B cell (primary cell): ENCODE results near the gene CHAF1A. TPM values are rescaled to one million over a fixed set of nuclear protein-coding genes. Genes with fewer than 3 reads are reported as not detected.

ENCODE experiments used
- ATAC-seq: fragments of 200-7000 bp; cut with Tn5 transposase; one replicate; pipeline ENCODE4 v1.10.0; 2021; ENCODE audit warnings: low read depth, mild to moderate bottlenecking, moderate number of reproducible peaks, moderate library complexity
- CTCF ChIA-PET: fragments of 350-600 bp; sonication (Branson Sonifier 250); formaldehyde crosslinking; loops from one replicate; lab custom pipeline; 2021; ENCODE audit warnings: antibody characterized with exemption, inconsistent platforms; lab: Charles Lee
- POLR2A ChIA-PET: fragments of 350-600 bp; sonication (Branson Sonifier 250); formaldehyde crosslinking; loops from one replicate; lab custom pipeline; 2021; ENCODE audit warnings: antibody characterized with exemption; lab: Charles Lee
- DNase-seq: peaks from one replicate; pipeline ENCODE4 v3.0.0; 2013
- H2AFZ ChIP-seq: 2 replicates; pipeline ENCODE4 v1.6.1; 2012; ENCODE audit warnings: mild to moderate bottlenecking, low read depth, low read length; ENCODE audit not compliant: insufficient read depth, poor library complexity, severe bottlenecking
- H3K27ac ChIP-seq, 2 donors: 1 replicate in 1 of 2; 2 replicates in 1 of 2; pipeline ENCODE4 v1.5.1; 2012 to 2013; ENCODE audit warnings: low read length in 2 of 2, mild to moderate bottlenecking in 2 of 2, moderate library complexity in 1 of 2
- H3K27me3 ChIP-seq, 4 experiments: fragments of 200-600 bp in 1 of 4; sonication (generic) in 1 of 4; replicated peaks in 1 of 4; 1 replicate in 2 of 4; 2 replicates in 2 of 4; pipeline versions ENCODE4 v1.6.1 to v1.7.0; 2013 to 2016; ENCODE audit warnings: low read length in 3 of 4, mild to moderate bottlenecking in 2 of 4, mixed read lengths in 1 of 4, moderate library complexity in 1 of 4; ENCODE audit not compliant: insufficient read depth in 4 of 4, control insufficient read depth in 3 of 4; ENCODE audit errors: control extremely low read depth in 1 of 4
- H3K36me3 ChIP-seq, 2 experiments: replicated peaks in 1 of 2; 1 replicate in 1 of 2; 2 replicates in 1 of 2; pipeline versions ENCODE4 v1.6.1 to v1.7.1; 2013; ENCODE audit warnings: low read length in 1 of 2; ENCODE audit not compliant: insufficient read depth in 2 of 2, control insufficient read depth in 1 of 2; ENCODE audit errors: control extremely low read depth in 1 of 2, extremely low read depth in 1 of 2
- H3K4me1 ChIP-seq, 2 donors: fragments of 200-600 bp in 1 of 2; sonication (generic) in 1 of 2; 1 replicate in 1 of 2; 2 replicates in 1 of 2; pipeline versions ENCODE4 v1.5.1 to v1.6.1; 2013 to 2017; ENCODE audit warnings: low read length in 2 of 2; ENCODE audit not compliant: control insufficient read depth in 2 of 2, insufficient read depth in 2 of 2
- H3K4me2 ChIP-seq: replicated peaks from 2 replicates; pipeline ENCODE3; 2012; ENCODE audit warnings: mild to moderate bottlenecking, low read depth, low read length; ENCODE audit not compliant: poor library complexity, severe bottlenecking
- H3K4me3 ChIP-seq, 5 experiments: fragments of 200-600 bp in 1 of 5; sonication (generic) in 1 of 5; 1 replicate in 3 of 5; 2 replicates in 2 of 5; pipeline versions ENCODE4 v1.5.1 to v1.7.0; 2011 to 2016; ENCODE audit warnings: low read length in 4 of 5, mild to moderate bottlenecking in 4 of 5, low read depth in 2 of 5, control low read depth in 1 of 5, moderate library complexity in 1 of 5; ENCODE audit not compliant: insufficient read depth in 1 of 5; ENCODE audit errors: control extremely low read depth in 1 of 5, extremely low read depth in 1 of 5
- H3K79me2 ChIP-seq: fragments of 200-600 bp; sonication (generic); one replicate; pipeline ENCODE4 v1.6.0; 2016; ENCODE audit warnings: low read length; ENCODE audit not compliant: control insufficient read depth, insufficient read depth
- H3K9ac ChIP-seq: fragments of 200-600 bp; sonication (generic); 2 replicates; pipeline ENCODE4 v1.6.1; 2017; ENCODE audit warnings: mild to moderate bottlenecking, low read length, moderate library complexity
- H3K9me3 ChIP-seq, 3 donors: one replicate each; pipeline versions ENCODE4 v1.6.1 to v1.7.1; 2013; ENCODE audit warnings: low read length in 2 of 3; ENCODE audit not compliant: control insufficient read depth in 2 of 3, insufficient read depth in 1 of 3; ENCODE audit errors: control extremely low read depth in 1 of 3
- H4K20me1 ChIP-seq: 2 replicates; pipeline ENCODE4 v1.6.0; 2012; ENCODE audit warnings: mild to moderate bottlenecking, low read length; ENCODE audit not compliant: insufficient read depth, control insufficient read depth, poor library complexity, severe bottlenecking
- H3K27ac Mint-ChIP-seq: one replicate; pipeline ENCODE4 v1.8.0; 2021; ENCODE audit warnings: mixed read lengths
- H3K27me3 Mint-ChIP-seq: one replicate; pipeline ENCODE4 v1.8.0; 2021; ENCODE audit warnings: mixed read lengths
- H3K4me1 Mint-ChIP-seq: one replicate; pipeline ENCODE4 v1.8.0; 2021; ENCODE audit warnings: mixed read lengths
- H3K4me3 Mint-ChIP-seq: one replicate; pipeline ENCODE4 v1.8.0; 2021; ENCODE audit warnings: mixed read lengths
- H3K9me3 Mint-ChIP-seq: one replicate; pipeline ENCODE4 v1.8.0; 2022; ENCODE audit warnings: mixed read lengths; ENCODE audit not compliant: insufficient read depth
- EZH2 ChIP-seq: IDR thresholded peaks from 2 replicates; pipeline ENCODE4 v1.6.1; 2012; ENCODE audit warnings: borderline replicate concordance, low read depth, mild to moderate bottlenecking, moderate library complexity, low read length; ENCODE audit not compliant: insufficient read depth, poor library complexity, severe bottlenecking
- WGBS: methylation state at CpG from one replicate; pipeline ENCODE4 v1.1.5; 2013; ENCODE audit warnings: missing lambda C conversion rate; ENCODE audit not compliant: insufficient coverage; 5-methylcytosine and 5-hydroxymethylcytosine counted together
- intact Hi-C: fragments of 100-400 bp; cut with micrococcal nuclease; formaldehyde crosslinking; loops from one replicate; pipeline ENCODE4 v1.10.0; 2022
- polyA plus RNA-seq: library from polyadenylated mRNA; depleted of rRNA; stranded (reverse); fragments of >200 nt; gene quantifications from 2 replicates; pipeline ENCODE4 v1.2.3, GENCODE V29; 2012
- total RNA-seq, 2 donors: library from RNA; stranded (reverse); fragments of 120-200 nt in 1 of 2; gene quantifications; 1 replicate in 1 of 2; 2 replicates in 1 of 2; pipeline versions ENCODE4 v1.2.3 to v1.2.4, GENCODE V29; 2013 to 2022
- TF ChIP-seq, protein P1 (sequence below): fragments of 200-600 bp; IDR thresholded peaks from one replicate; pipeline ENCODE4 v1.8.0; 2022; ENCODE audit warnings: antibody characterized with exemption, mild to moderate bottlenecking

The CHAF1A gene
- total and polyA plus RNA-seq, 2 donors (not counting 1 experiment from before 2014, with no cell fraction given) = 15.1 to 19.7 TPM

DNA sequence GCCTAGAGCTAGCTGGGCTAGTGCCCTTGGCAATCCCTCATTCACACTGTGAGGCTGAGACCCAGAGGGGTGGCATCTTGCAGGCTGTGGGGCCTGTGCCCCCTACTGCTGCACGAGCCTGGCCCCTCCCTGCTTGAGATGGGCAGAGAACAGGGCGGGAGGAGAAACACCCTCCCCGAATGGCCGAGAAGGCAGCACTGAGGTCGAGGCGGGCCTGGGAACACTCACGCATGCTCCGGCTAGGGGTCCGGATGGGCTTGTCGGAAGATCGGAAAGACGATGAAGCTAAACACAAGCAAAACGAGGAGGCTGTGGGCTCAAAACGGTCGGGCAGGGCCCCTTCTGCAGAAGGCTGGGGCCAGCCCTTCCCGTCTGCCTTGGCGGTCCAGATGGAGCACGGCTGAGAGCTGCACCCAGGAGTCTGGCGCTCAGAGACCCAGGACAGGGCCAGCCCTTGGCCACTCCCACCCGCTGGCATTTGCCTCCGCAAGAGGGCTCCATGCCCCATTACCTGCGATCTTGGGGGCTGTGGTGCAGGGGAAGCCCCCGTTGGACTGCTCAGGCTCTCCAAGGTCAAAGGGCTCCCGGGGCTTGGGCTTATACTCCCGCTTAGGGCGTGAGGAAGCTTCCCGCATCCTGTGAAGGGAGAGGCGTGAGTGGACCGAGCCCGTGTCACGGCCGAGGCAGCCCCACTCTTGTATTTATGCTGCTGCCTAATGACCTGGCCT lies 40.2 kb upstream of the CHAF1A start:
- no peak overlapping the region for H3K4me2 ChIP-seq
- peaks cover 2% of the 10 kb centered on the region for H3K4me1 Mint-ChIP-seq
- CTCF ChIA-PET = interaction anchor here (1.0 to 1.9 kb wide), 2 partner anchors 10 to 18 kb away, joined by 3 to 5 read pairs; no protein-coding TSS in a partner anchor
- H3K27me3 Mint-ChIP-seq = no peaks in the 10 kb centered on the region
- no peaks in the 10 kb centered on the region for H3K27me3 ChIP-seq
- H3K36me3 ChIP-seq = peaks cover 0 to 64% of the 10 kb centered on the region in 2 experiments
- DNase-seq = peak; percentile 25
- WGBS = 93% methylated on average over 32 of the region's 32 CpGs
- H3K9ac ChIP-seq = no peak overlapping the region
- H3K79me2 ChIP-seq = no peaks in the 10 kb centered on the region
- no peaks in the 10 kb centered on the region for H3K4me1 ChIP-seq
- no peak overlapping the region for H3K27ac ChIP-seq
- ATAC-seq = no peak
- no peaks in the 10 kb centered on the region for H4K20me1 ChIP-seq
- intact Hi-C loops = loop anchor here (2.0 kb wide), 1 partner anchor 17 kb away; no protein-coding TSS in a partner anchor
- no peaks in the 10 kb centered on the region for H3K9me3 Mint-ChIP-seq
- H3K4me3 ChIP-seq = no peak overlapping the region
- TF ChIP-seq, protein P1, sequence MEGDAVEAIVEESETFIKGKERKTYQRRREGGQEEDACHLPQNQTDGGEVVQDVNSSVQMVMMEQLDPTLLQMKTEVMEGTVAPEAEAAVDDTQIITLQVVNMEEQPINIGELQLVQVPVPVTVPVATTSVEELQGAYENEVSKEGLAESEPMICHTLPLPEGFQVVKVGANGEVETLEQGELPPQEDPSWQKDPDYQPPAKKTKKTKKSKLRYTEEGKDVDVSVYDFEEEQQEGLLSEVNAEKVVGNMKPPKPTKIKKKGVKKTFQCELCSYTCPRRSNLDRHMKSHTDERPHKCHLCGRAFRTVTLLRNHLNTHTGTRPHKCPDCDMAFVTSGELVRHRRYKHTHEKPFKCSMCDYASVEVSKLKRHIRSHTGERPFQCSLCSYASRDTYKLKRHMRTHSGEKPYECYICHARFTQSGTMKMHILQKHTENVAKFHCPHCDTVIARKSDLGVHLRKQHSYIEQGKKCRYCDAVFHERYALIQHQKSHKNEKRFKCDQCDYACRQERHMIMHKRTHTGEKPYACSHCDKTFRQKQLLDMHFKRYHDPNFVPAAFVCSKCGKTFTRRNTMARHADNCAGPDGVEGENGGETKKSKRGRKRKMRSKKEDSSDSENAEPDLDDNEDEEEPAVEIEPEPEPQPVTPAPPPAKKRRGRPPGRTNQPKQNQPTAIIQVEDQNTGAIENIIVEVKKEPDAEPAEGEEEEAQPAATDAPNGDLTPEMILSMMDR = no peak
- no peak for TF ChIP-seq EZH2
- H3K4me3 Mint-ChIP-seq = no peak overlapping the region
- H2AFZ ChIP-seq = no peak overlapping the region
- H3K9me3 ChIP-seq = no peaks in the 10 kb centered on the region
- POLR2A ChIA-PET = interaction anchor here (1.2 to 1.4 kb wide), 3 partner anchors 9 to 38 kb away, joined by 3 read pairs; partner anchors contain the start of gene SH3GL1
- no peak overlapping the region for H3K27ac Mint-ChIP-seq
